Glutamatergic neuron (in vitro differentiated cells): ENCODE data around the gene C12orf56. TPM values are rescaled to one million over a fixed set of nuclear protein-coding genes. Genes with fewer than 3 reads are reported as not detected.
"Not testable (repeated sequence)": the region's sequence is repeated elsewhere in the genome, so short reads cannot be mapped to it uniquely, and the experiment has no call there.

ENCODE experiments used
- DNase-seq: peaks from one replicate; pipeline ENCODE4 v3.0.0; 2022
- H3K27ac Mint-ChIP-seq: one replicate; pipeline ENCODE4 v1.8.0; 2020; ENCODE audit warnings: mild to moderate bottlenecking, mixed read lengths, inconsistent platforms; ENCODE audit not compliant: unreplicated experiment
- H3K27me3 Mint-ChIP-seq: one replicate; pipeline ENCODE4 v1.8.0; 2020; ENCODE audit warnings: mild to moderate bottlenecking, moderate library complexity, mixed read lengths, inconsistent platforms; ENCODE audit not compliant: unreplicated experiment
- H3K36me3 Mint-ChIP-seq: one replicate; pipeline ENCODE4 v1.8.0; 2020; ENCODE audit warnings: mild to moderate bottlenecking, mixed read lengths, inconsistent platforms; ENCODE audit not compliant: unreplicated experiment
- H3K4me1 Mint-ChIP-seq: one replicate; pipeline ENCODE4 v1.8.0; 2020; ENCODE audit warnings: mild to moderate bottlenecking, low read depth, mixed read lengths, inconsistent platforms; ENCODE audit not compliant: unreplicated experiment
- H3K4me3 Mint-ChIP-seq: one replicate; pipeline ENCODE4 v1.8.0; 2020; ENCODE audit warnings: mild to moderate bottlenecking, mixed read lengths, inconsistent platforms; ENCODE audit not compliant: unreplicated experiment
- H3K9me3 Mint-ChIP-seq: one replicate; pipeline ENCODE4 v1.8.0; 2020; ENCODE audit warnings: mild to moderate bottlenecking, moderate library complexity, mixed read lengths, inconsistent platforms; ENCODE audit not compliant: unreplicated experiment
- total RNA-seq: library from RNA; stranded (reverse); fragmentation: NEBNext Ultra II Directional; extraction: Animal tissue kit (Norgen Biotek cat#: 25700); gene quantifications from one replicate; pipeline ENCODE4 v1.2.1, GENCODE V29; 2021; ENCODE audit not compliant: unreplicated experiment
- TF ChIP-seq, protein P1 (sequence below): fragments of 200-600 bp; sonication (generic); IDR thresholded peaks from one replicate; pipeline ENCODE4 v1.5.0; 2021; ENCODE audit not compliant: partially characterized antibody, unreplicated experiment

C12orf56 gene
- total RNA-seq, 1 donor from 2014 or later, result 1.8 TPM

DNA sequence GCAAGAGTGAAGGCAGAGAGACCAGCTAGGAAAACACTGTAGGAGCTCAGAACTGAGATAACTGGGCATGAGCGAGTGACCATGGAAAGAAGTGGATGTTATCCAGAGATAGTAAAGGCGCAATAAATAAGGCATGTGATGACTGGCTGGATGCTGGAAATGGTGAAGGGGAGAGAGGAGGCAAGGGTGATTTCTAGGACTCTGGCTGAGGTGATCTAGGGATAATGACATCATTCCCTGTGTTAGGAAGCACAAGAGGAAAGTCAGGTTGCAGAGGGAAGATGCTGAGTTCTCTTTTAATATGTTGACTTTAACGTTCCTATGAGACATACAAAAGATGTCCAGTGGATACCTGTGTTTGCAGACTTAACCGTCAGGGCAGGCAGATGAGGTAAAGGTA is 78.7 kb downstream of the C12orf56 start:
- H3K27me3 Mint-ChIP-seq, result no peaks in the 10 kb centered on the region
- H3K9me3 Mint-ChIP-seq, result no peaks in the 10 kb centered on the region
- H3K27ac Mint-ChIP-seq, result no peak overlapping the region
- no peaks in the 10 kb centered on the region for H3K4me1 Mint-ChIP-seq
- TF ChIP-seq, protein P1, sequence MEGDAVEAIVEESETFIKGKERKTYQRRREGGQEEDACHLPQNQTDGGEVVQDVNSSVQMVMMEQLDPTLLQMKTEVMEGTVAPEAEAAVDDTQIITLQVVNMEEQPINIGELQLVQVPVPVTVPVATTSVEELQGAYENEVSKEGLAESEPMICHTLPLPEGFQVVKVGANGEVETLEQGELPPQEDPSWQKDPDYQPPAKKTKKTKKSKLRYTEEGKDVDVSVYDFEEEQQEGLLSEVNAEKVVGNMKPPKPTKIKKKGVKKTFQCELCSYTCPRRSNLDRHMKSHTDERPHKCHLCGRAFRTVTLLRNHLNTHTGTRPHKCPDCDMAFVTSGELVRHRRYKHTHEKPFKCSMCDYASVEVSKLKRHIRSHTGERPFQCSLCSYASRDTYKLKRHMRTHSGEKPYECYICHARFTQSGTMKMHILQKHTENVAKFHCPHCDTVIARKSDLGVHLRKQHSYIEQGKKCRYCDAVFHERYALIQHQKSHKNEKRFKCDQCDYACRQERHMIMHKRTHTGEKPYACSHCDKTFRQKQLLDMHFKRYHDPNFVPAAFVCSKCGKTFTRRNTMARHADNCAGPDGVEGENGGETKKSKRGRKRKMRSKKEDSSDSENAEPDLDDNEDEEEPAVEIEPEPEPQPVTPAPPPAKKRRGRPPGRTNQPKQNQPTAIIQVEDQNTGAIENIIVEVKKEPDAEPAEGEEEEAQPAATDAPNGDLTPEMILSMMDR, result no peak
- H3K36me3 Mint-ChIP-seq, result no peaks in the 10 kb centered on the region
- no peak for DNase-seq
- H3K4me3 Mint-ChIP-seq, result no peak overlapping the region

DNA sequence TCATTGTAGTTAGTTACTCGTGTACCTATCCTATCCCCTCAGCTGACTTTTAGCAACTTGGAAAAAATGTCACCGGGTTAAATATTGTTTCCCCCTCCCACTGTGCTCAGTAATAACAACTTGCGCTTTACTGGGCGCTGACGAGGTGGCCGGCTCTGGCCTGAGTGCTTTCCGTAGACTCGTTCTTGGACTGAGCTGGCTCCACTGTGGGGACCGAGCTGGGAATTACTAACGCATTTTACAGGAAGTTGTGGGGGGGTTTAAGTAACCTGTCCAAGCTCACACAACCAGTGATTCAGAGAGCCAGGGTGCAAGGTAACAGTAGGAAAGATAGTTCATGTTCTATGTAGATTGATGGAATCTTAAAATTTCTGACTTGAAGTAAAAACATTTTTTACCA is 86.0 kb downstream of the C12orf56 start:
- Mint-ChIP-seq H3K36me3 (no peaks in the 10 kb centered on the region), H3K27ac (no peak overlapping the region), H3K9me3 (peaks cover 2% of the 10 kb centered on the region), H3K4me3 (no peak overlapping the region), H3K4me1 (no peaks in the 10 kb centered on the region), H3K27me3 (no peaks in the 10 kb centered on the region)
- no peak for DNase-seq
- TF ChIP-seq, protein P1, result no peak

DNA sequence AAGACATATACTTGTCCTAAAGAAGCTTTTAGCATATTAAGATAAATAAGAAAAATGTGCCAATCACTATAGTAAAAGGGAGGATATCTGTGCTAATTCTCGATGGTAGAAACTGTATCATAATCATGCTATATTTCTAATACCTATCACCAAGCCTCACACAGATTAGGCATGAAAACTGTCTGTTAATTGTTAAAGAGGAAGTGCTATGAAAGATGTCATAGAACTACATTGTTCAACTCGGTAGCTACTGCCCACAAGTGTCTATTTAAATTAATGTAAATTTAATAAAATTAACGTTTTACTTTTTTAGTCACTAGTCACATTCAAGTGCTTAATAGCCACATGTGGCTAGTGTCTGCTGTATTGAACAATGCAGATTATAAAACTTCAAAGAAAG is 90.9 kb downstream of the C12orf56 start:
- Mint-ChIP-seq H3K27me3 (no peaks in the 10 kb centered on the region), H3K27ac (no peak overlapping the region), H3K9me3 (peaks cover 2% of the 10 kb centered on the region), H3K36me3 (no peaks in the 10 kb centered on the region), H3K4me1 (no peaks in the 10 kb centered on the region), H3K4me3 (no peak overlapping the region)
- TF ChIP-seq, protein P1, result no peak
- no peak for DNase-seq

DNA sequence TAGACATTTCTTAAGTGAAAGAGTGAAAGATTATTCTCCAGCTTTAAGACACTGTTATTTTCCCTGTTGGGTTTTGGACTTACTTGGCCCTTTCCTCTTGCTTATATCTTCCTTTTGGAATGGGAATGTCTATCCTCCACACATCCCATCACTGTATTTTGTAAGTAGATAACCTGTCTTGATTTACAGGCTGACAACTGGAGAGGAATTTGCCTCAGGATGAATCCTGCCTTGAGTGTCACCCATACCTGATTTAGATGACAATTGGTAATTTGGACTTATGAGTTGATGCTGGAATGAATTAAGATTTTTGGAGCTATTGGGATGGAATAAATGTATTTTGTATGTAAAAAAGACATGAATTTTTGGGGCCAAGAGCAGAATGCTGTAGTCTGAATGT is 94.3 kb downstream of the C12orf56 start:
- H3K4me1 Mint-ChIP-seq, result no peaks in the 10 kb centered on the region
- H3K36me3 Mint-ChIP-seq, result no peaks in the 10 kb centered on the region
- H3K27me3 Mint-ChIP-seq, result no peaks in the 10 kb centered on the region
- H3K27ac Mint-ChIP-seq, result no peak overlapping the region
- peaks cover 2% of the 10 kb centered on the region for H3K9me3 Mint-ChIP-seq
- H3K4me3 Mint-ChIP-seq, result no peak overlapping the region
- no peak for DNase-seq
- TF ChIP-seq, protein P1, result no peak

DNA sequence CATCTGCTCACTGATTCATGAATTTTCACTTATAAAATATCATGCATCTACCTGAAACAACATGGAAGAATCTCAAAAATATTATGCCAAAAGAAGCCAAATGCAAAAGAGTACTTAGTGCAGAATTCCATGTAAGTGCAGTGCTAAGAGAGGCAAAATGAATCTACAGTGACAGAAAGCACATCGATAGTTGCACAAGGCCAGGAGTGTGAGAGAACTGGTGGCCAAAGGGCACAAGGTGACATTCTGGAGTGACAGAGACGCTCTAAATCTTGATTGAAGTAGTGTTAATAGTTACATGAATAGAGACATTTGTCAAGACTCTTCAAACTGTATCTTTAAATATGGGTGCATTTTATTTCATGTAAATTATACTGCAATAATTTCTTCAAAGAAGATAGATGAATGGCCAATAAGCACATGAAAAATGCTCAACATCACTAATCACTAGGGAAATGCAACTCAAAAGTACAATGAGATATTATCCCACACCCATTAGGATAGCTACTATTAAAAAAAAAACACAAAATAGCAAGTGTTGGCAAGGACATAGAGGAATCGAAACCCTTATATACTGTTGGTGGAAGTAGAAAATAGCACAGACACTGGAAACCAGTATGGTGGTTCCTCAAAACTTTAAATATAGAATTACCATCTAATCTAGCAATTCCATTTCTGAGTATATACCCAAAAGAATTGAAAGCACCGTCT is 96.7 kb downstream of the C12orf56 start:
- no peak overlapping the region for H3K4me3 Mint-ChIP-seq
- DNase-seq, result no peak
- TF ChIP-seq, protein P1, result no peak
- H3K27ac Mint-ChIP-seq, result no peak overlapping the region
- H3K9me3 Mint-ChIP-seq, result no peaks in the 10 kb centered on the region
- no peaks in the 10 kb centered on the region for H3K4me1 Mint-ChIP-seq
- H3K27me3 Mint-ChIP-seq, result no peaks in the 10 kb centered on the region
- H3K36me3 Mint-ChIP-seq, result no peaks in the 10 kb centered on the region

DNA sequence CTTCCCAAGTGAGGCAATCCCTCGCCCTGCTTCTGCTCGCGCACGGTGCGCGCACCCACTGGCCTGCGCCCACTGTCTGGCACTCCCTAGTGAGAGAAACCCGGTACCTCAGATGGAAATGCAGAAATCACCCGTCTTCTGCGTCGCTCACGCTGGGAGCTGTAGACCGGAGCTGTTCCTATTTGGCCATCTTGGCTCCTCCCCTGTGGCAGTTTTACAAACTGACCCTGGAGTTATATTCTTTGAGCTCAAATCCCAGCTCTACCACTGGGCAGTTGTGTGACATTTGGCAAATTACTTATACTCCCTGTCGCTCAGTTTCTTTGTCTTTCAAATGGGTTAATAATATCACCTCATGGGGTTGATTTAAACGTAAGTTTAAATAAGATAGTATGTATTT is 97.4 kb downstream of the C12orf56 start:
- not testable (repeated sequence) for H3K27me3 Mint-ChIP-seq, H3K9me3 Mint-ChIP-seq, H3K27ac Mint-ChIP-seq, H3K4me1 Mint-ChIP-seq, H3K4me3 Mint-ChIP-seq, DNase-seq, H3K36me3 Mint-ChIP-seq
